GM19099 (cell line): Measurements from ENCODE around the gene PALM3.

Experiments used
- POLR2A ChIP-seq: IDR thresholded peaks from 3 replicates; pipeline ENCODE4 v1.6.1; 2011; ENCODE audit warnings: low read depth; ENCODE audit not compliant: insufficient read length; ENCODE audit errors: extremely low read depth

The PALM3 gene, protein sequence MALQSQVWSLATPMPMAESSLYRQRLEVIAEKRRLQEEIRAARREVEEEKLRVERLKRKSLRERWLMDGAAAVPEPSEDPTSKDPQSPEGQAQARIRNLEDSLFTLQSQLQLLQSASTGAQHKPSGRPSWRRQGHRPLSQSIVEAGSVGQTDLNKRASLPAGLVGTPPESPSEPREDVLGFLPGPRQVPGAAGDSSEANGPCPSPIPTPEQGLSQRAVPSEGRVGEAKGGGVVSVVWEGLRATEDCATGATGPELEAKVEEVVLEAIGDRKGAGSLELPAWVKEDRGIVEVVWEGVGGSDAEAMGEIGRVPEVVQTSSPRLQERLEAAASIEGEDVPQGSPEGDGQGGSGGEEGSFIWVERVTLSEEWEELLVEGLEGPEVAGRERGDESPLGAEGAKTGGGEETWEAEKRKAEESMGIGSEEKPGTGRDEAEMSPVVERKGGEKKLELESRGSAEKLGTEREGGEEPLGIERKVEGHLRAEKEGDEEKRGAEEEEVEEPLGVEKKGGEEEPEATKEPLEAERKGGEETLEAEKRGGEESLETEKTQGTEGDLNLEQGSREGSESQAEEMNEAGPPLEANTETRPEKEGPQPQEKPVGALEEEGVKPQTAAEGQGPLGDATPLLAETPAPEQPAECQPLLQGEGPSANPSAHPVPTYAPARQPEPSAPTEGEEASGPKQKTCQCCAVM

DNA sequence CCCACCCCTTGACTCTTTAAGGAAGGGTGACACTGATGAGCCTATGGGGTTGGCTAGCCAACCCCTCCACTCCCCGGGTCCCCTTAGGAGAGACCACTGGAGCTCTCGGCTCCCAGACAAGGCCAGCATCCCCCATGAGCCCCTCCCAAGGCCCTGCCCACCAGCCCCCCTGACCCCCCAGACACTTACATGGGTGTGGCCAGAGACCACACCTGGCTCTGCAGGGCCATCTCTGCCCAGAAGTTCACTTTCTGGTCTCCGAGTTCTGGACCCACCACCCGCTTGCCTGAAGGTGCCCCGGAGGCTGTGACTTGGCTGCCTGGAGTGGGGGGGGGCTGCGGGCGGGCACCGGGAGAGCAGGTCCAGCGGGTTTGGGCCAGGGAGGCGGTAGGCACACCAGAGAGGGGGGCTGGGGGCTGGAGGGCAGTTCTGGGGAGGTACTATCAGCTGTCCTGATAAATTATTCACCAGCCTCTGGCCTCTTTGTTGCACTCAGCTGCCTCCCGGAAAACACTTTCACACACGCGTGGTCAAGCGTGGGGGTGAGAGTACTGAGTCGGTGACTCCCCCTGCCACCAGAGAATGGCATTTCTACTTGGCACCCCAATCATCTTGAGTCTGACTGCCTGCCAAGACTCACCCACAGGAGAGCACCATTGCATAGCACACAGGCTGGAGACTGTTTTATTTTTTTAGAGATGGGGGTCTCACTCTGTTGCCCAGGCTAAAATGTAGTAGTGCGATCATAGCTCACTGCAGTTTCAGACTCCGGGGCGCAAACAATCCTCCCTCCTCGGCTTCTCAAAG is at the start of gene PALM3:
Gene PALM3 (minus strand): TSS at position 326 of the 807 bp plus-strand sequence. CDS start 96 bp downstream, at position 230.
- no peak for TF ChIP-seq POLR2A

DNA sequence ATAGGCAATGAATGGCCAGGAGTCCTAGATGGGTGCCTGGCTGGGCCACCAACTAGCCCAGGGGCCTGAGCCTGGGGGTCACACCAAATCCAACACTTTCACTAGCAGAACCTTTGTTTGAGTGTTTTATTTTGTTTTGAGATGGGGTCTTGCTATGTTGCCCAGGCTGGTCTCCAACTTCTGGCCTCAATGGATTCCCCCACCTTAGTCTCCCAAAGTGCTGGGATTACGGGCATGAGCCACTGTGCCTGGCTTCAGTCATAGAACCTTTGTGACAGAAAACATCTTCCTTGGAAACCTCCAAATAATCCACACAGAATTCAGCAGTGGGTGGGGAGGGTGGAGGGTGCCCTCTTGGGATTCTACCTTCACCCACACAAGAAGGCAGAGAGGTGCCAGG is 49.6 kb upstream of the PALM3 start:
- TF ChIP-seq POLR2A, result no peak

DNA sequence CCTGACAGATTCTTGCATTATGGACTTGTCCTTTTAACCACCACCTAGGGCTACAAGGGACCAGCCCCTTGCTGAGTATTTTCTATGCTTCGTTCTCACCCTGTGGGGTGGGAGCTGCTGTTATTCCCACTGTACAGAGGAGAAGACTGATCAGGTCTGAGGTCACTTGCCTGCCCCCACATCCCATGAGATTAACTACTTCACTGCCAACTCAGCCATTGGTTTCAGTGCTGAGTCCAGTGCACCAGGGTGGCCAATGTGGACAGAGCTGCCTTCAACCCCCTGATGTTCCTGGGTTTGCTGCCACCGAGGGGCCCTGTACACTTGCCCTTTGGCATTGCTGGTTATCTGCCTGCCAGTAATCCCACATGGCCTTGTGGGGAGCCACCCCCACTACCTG is 48.8 kb upstream of the PALM3 start:
- no peak for TF ChIP-seq POLR2A

DNA sequence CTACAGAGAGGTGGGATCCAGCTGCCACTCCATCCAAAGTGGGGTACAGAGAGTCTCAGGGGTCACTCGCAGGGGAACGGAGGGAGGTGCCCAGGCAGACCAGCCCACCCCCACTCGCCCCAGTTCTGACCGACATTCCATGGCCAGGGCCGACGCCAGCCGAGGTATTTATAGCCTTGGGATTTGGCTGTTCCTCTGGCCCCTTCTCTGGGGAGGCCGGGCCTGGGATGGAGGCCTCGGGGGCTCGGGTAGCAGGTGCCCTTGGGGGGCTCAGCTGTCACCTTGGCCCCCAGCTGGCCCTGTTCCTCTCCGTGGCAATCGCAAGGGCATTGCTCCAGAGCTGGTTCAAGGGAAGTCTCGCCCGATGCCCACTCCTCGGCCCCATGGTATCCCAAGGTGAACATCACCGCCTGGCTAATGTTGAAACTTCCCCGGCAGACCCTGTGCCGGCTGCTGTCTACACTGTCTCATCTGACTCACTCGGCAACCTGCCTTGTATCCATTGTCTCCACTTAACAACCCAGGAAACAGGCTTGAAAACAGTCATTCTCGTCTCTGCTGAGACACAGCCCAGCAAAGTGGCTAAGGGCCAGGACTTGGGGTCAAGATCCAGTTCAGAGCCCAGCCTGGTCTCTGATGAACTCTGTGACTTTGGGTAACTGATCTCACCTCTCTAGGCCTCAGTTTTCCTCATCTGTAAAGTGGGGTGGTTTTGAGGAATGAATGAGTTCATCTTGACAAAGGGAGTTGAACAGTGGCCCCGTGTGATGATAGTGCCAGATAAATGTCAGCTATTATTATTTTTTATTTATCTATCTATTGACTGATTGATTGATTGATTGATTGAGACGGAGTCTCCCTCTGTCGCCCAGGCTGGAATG is 45.9 kb upstream of the PALM3 start:
- no peak for TF ChIP-seq POLR2A

DNA sequence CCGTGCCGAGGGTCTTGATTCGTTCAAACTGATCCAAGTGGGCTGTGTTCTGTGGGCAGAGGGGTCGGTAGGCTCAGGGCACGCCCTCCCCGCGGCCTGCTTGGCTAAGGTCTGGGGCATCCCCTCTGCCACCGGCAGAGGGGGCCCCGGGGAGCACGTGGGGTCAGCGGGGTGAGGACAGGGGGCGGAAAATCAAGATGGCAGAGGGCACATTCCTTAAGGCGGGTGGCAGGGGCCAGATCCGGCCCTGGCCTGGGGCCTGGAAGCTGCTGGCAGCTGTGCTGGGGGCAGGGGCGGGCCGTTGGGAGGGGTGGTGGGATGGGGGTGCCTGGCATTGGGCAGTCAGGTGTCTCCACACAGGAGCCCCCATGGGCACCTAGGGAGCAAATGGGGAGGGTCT is 45.0 kb upstream of the PALM3 start:
- no peak for TF ChIP-seq POLR2A

DNA sequence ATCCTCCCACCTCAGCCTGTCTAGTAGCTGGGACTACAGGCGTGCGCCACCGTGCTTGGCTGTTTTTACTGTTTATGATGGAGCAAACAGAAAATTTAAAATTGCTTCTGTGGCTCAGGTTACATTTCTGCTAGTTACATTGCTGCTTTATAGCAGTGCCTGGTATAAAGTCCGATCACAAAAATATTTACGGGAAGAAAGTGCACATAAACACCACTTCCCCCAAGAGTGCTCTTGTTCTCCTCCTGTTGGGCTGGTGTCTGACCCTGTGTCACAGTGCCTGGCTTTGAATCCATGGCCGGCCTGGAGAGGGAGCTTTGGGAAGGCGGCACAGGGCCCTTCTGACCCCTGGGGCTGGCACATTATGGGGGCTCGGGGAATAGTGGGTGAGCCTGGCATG is 43.8 kb upstream of the PALM3 start:
- no peak for TF ChIP-seq POLR2A

DNA sequence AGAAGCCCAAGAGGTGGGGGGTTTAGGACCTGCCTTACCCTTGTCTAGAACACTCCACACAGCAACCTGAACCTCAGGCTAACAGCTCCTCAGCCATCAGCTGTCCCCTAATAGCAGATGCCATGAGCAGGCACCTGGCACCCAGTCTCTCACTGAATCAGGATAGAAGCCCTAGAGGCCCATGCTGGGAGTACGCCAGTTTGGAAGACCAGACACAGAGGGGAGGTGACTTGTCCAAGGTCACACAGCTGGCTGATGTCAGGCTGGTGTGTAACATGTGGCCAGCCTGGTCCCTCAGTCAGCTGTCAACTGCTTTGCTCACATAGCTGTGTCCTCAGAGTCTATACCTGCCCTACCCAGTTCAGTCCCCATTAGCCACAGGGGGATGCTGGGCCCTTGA is 41.4 kb upstream of the PALM3 start:
- no peak for TF ChIP-seq POLR2A

DNA sequence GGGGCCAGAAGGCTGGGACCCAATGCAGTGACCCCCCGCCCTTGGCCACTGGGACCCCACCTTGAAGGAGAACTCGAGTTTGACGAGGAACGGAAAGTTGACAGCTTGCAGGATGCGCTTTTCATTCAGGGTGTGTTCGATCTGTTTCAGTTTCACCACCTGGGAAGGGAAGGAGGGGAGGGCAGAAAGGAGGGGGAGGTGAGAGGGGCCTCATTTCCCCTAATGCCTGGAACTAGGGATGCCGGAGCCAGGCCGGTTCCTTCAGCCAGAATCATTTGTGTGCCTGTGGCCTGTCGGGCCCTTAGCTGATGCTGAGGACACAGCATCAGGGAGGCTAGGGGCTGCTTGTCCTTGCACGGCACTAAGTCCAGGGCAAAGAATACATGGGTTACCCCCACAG is 40.9 kb upstream of the PALM3 start:
- no peak for TF ChIP-seq POLR2A

DNA sequence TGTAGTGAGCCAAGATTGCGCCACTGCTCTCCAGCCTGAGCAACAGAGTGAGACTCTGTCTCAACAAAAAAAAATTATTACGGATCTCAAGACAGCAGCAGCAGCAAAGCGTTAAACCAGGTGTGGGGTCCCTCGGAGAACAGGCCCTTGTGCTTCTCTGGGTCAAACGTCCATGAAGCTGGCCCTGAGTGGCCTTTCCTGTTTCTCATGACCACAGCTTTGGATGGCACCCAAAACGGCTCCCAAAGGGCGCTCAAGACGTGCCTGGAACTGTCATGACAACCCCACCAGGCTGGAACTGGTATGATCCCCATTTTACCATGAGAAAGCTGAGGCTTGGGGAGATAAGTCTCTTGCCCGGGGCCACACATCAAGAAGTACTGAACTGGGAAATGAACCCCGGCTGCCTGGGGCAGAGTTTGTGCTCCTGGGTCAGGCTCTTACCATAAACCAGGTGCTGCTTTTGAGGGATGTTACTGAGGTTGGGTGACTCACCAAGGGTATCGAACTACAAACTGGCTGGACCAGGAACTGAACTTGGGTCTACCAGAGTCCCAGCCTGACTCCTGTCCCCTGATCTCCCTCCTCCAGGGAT is 40.3 kb upstream of the PALM3 start:
- TF ChIP-seq POLR2A, result no peak

DNA sequence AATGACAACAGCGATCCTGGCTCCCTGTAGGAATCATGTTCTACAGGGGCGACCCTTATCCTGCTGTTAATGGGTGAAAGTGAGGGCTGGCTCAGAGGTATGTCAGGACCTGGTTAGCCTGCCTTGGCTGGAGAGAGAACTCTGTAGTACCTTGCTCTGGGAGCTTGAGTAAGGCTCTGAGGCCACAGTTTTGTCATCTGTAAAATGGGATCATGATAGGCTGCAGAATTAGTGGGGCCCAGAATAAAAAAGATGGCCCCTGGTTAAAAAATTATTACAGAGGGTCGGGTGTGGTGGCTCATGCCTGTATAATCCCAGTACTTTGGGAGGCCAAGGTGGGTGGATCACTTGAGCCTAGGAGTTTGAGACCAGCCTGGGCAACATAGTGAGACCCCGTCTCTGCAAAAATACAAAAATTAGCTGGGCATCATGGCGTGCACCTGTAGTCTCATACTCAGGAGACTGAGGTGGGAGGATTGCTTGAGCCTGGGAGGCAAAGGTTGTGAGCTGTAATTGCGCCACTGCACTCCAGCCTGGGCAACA is 39.2 kb upstream of the PALM3 start:
- no peak for TF ChIP-seq POLR2A

DNA sequence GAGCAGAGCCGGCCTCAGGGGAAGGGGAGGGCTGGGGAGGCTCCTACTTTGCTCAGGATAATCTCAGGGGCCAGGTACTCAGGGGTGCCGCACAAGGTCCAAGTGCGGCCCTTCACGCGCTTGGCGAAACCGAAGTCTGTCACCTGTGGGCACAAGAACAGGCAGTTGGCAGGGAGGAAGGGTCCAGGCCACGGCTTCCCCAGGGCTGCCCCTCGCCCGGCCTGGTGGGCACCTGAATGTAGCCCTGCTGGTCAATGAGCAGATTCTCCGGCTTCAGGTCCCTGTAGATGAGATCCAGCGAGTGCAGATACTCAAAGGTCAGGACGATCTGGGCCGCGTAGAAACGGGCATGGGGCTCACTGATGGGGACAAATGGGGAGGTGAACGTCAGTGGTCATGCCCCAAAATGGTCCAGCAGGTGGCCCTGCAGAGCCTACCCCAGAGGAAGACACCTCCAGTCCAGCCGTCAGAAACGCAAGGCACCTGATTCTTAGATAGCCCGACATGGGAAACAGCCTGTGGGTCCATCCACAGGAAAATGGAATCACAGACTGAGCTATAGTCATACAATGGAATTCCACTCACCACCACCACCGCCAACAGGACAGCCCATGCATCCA is 35.8 kb upstream of the PALM3 start:
- no peak for TF ChIP-seq POLR2A

DNA sequence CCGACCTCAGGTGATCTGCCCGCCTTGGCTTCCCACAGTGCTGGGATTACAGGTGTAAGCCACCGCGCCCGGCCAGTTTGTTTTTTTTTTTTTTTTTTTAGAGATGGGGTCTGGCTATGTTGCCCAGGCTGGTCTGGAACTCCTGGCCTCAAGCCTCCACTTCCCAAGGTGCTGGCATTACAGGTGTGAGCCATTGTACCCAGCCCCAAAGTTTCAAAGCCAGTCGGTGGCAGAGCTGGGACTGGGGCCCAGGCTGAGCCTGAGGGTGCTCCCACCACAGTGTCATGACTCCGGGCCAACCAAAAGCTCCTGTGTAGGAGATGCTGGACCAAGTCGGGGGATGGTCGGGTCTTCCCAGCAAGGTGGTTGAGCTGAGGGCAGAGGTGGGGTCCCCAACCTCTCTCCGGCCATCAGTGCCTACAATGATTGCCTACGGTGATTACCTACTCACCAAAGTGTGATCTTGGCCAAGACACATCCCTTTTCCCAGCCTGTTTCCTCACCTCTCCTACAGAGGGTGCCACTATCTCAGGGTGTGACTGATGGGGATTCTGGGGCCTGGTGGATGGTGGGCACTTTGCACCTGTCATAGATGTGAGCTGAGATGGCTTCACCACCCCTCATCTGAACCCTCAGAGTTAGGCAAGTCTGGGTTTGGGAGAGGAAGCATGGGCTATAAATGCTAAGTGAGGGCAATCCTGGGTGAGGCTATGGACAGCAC is 34.6 kb upstream of the PALM3 start:
- no peak for TF ChIP-seq POLR2A

DNA sequence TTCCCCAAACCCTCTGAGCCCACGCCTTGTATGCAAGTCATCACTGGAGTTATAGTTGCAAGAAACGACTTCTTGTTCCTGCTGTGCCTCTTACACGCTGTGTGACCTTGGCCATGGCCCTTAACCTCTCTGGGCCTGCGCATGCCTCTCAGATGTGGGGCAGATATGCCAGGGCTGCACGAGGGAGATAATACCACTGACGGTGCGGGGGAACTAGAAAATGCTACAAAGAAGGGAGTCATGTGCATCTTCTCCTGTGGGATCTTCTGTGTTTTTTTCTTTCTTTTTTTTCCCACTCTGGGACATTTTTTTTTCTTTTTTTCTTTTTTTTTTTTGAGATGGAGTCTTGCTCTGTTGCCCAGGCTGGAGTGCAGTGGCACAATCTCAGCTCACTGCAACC is 33.0 kb upstream of the PALM3 start:
- no peak for TF ChIP-seq POLR2A

DNA sequence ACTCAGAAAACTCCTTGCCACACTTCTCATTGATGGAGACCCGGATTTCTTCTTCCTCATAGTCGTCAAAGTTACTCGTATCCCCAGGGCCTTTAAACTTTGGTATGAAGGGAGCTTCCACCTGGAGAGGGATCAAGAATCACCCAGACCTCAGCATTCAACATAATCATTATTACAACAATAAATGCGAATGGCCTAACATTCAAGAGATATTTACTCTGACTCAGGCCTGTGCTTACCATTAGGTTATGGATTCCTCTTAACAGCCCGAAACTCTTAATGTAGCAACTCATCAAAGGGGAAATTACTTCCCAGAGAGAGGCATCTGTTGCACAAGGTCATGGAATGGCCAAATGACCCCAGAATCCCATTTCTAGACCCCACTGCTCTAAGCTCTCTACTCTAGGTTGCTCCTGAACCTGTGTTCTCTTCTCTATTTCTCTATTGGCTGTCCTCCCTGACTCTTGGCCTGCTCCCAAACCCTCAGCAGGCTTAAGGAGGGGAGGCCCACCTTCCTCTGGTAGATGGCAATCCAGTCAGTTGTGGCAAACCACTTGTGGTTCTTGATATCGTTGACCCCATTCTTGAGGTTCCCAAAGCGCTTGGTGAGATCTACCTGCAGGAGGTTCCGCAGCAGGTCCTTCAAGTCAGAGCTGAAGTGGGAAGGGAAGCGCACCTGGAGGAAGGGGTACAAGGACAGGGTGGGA is 31.4 kb upstream of the PALM3 start:
- TF ChIP-seq POLR2A, result no peak
